NCI-H2227 (cell line): ENCODE data around the gene GASK1B.

Source experiments
- DNase-seq: peaks from one replicate; lab custom pipeline; 2025; ENCODE audit not compliant: unreplicated experiment; lab: John Stamatoyannopoulos, UW

GASK1B gene

DNA sequence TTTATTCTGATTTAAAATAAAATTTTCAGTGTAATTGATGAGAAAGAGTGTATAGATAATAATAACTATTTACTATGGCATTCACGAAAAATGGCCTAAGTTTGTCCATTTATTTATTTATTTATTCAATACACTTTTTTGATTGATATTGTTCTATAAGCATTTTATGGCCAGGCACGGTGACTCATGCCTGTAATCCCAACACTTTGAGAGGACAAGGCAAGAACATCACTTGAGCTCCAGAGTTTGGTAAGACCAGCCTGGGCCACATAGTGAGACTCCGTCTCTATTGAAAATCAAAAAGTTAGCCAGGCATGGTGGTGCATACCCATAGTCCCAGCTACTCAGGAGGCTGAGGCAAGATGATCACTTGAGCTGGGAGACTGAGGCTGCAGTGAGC lies 25.7 kb downstream of the GASK1B start:
- DNase-seq = no peak

- DNase-seq = no peak
Measured at GRCh38 chr4:158146736-158147135, 26.1 kb downstream of the GASK1B start.

DNA sequence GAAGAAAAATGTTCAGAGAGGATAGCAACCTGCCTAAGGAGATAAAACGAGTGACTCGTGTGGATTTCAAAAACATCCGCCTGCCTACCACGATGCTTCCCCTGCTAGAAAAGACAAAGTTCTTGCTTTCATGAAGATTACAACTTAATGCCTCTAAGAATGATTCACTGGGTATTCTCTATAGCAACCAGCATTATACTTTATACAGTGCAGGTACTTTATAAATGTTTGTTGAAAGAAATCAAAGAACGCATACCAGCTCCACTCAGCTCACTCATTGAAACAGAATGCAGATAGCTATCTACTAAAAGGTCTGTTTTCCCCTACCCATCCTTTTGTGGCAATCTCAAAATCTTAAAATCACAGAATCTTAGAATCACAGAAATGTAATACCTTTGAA lies 33.7 kb downstream of the GASK1B start:
- DNase-seq = no peak

GRCh38 chr4:158134222-158134621 lies 38.6 kb downstream of the GASK1B start:
- no peak for DNase-seq

DNA sequence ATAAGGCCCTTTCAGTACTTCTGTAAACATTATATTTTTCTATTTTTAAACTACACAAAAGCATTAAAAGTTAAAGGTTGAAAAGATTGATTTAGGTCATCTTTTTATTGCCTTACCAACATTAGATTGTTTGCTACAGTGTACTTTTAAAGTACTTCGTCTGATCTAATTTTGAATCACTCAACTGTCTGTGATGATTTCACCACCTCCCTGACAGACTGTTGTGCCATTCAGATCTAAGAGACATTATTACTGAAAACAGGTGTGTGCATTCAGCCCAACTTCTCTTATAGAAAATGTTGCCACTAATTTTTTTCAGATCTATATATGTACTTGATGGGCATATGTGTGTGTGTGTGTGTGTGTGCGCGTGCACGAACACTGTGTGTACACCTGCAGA lies 39.3 kb downstream of the GASK1B start:
- no peak for DNase-seq

GRCh38 chr4:158131027-158131426 lies 41.8 kb downstream of the GASK1B start:
- DNase-seq = no peak

DNA sequence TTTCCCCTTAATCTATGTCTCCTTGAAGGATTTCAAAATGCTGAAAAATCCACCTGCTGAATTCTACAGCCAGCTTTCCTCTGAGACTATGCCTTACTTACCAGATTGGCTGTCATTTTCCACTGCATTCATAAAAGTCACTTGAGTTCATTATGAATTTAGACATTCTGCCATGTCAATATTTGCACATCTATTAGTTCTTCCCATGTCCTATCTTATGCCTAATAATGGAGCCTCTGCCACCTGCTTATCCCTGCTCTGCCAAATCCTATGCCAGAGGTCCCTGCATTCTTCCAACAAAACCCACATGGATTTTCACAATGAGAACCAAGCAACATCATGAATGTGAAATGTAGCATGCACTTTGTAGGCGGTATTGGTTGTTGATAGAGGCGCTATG lies 42.6 kb downstream of the GASK1B start:
- no peak for DNase-seq

DNA sequence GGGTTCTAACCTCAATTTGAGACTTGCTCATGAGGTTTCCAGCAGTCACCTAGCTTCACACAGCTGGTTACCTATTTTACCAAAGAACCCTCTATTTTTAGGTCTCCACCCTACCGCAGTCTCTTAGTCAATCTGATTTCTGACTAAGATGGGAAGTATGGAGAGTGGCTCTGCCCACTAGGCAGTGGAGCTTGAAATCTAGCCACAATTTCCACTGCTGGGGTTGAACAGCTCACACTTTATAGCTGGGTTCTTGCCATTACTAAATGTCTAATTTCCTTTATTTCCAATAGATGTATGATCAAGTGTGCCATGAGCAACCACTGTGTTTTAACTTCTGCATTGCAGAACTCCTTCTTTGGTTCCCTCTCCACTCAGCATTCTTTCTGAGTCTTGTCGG lies 43.1 kb downstream of the GASK1B start:
- DNase-seq = no peak

DNA sequence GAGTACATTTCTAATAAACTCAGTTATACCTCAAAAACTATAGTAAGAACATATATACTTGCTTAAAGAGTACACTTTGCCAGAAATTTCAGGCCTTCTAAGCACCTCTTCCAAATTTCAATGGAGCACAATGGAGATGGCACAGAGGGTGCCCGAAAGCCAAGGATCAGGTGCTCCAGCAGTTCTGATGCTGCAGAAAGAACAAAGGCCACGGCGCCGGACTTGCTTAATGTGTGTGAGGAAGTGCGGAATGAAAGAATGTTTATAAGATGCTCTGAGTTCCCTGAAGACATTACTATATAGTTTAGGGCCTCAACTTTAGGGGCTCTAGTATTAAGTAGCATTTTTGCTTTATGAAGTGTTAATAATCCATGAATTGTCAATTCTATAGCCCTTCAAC lies 44.3 kb downstream of the GASK1B start:
- DNase-seq = no peak

DNA sequence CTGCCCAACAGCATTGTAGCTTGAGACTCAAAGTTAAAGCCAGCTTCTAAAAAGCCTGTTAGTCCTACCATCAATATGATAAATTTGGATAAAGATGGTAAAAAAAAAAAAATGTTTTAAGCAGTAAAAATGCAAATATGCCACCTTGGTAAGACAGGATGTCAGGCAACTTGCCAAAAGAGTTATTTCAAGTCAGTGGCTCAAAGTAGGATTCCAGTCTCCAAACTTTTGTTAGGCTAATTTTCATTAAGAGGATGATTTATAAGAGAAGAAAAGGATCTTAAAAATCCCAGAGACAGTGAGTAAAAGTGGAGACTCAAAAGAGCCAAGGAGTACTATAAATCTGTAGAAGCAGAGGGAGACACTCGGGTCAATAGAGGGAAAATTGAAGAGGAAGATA lies 47.5 kb downstream of the GASK1B start:
- no peak for DNase-seq
